ENCODE measurements around the gene CHMP5.

Gene CHMP5

GRCh38 chr9:33320230-33320567 is 55.4 kb downstream of the CHMP5 start:
- no peak for DNase-seq

DNA sequence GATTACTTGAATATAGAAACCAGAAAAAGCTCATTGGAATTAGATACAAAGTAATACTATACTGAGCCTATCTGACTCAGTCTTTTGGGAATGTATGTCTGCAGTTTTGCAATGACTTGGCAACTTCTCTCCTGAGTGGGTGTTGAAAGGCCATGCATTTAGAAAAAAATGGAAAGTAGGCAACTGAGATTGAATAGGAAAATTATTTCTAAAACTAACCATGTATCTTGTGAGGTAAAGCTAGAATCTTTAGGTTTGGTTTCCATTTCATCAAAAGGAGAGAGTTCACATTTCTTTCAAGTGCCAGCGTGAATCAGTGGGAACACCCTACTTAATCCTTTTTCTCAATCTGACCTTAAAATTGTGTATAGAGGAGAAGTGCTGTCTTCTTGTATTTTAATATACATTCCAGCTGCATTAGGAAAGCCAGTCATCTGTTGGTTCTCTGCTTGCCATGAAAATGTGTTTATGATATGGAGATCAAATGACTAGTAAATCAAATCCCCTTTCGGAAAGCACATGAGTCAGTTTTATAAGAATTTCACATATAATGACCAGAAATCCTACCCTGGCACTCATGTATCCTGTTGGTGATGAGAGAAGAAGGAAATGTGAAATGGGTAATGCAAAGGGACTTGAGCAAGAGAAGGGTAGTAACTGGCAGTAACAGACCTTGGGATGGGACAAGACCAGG is 55.9 kb downstream of the CHMP5 start:
- no peak for DNase-seq

DNA sequence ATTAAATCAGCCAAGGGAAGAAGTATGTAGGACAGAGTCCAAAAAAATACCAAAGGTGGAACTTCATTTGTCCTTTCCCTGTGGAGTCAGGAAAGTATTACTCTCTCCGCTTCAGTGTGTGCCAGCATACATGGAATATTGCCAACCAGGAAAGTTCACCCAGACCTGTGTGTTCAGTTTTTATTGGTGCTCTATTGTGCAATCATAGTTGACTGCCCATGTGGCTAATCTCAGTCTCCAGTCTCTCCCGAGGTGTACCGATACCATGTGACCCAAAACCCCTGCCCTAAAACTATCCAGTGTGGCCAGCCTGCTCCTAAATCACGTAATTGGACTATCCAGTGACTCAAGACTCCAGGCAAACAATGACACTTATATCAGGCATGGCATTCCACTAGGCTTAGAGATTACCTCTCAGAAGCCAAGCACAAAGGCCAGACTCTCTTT is 64.3 kb downstream of the CHMP5 start:
- DNase-seq: no peak

DNA sequence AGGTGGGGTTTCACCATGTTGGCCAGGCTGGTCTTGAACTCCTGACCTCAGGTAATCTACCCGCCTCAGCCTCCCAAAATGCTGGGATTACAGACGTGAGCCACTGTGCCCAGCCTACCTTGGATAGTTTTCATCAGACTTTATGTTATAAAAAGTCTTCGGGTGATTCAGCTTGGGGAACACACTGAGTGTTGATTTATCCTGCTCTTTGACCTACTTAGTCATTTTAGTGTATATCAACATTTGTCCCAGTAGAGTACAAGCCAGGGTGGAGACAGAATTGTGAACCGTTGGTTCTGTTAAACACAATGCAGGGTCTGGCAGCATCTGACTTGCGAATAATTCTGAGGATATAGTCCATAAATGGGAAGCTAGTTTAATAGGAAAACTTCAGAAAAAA is 65.1 kb downstream of the CHMP5 start:
- DNase-seq: no peak

DNA sequence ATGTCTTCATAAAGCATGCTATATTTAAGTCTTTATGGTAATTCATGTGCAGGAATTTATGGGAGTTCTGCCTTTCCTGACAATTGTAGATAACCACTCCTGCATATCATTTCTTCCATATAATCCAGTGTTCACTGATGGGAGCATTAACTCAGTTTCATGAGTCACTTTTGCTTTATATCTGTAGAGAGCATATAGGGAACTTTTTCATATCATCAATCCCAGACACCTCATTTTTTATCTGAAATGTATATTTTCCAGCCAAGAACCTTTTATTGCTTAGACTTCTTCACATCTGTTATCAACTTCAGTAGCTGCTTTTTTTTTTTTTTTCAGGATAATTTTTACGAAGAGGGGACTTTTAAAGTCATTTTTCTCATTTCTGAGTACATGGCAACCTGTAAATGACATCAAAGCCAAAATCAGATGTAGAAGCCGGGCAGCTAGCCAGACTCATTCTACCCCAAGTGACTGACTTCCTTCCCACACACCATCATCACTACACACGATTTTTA is 66.6 kb downstream of the CHMP5 start:
- no peak for DNase-seq
